OCI-M2 (cell line): ENCODE data around the gene OSBP2.

Experiments used
- DNase-seq: peaks from one replicate; lab custom pipeline; 2025; ENCODE audit not compliant: unreplicated experiment; lab: John Stamatoyannopoulos, UW

OSBP2 gene

GRCh38 chr22:30891443-30891755 is 196.7 kb downstream of the OSBP2 start:
- no peak for DNase-seq

- no peak for DNase-seq
These were observed 197.1 kb downstream of the OSBP2 start for GRCh38 chr22:30891781-30892180.

GRCh38 chr22:30892286-30892685 is 197.6 kb downstream of the OSBP2 start:
- no peak for DNase-seq

- no peak for DNase-seq
These were observed 198.1 kb downstream of the OSBP2 start for GRCh38 chr22:30892731-30893221.

GRCh38 chr22:30893434-30894370 is 199.0 kb downstream of the OSBP2 start:
- no peak for DNase-seq

GRCh38 chr22:30894371-30894740 is 199.7 kb downstream of the OSBP2 start:
- no peak for DNase-seq

- no peak for DNase-seq
These were observed 208.1 kb downstream of the OSBP2 start for GRCh38 chr22:30902496-30903357.

GRCh38 chr22:30903876-30904460 is 209.3 kb downstream of the OSBP2 start:
- DNase-seq: no peak

GRCh38 chr22:30905696-30906341 is 211.1 kb downstream of the OSBP2 start:
- no peak for DNase-seq

- no peak for DNase-seq
These were observed 211.7 kb downstream of the OSBP2 start for GRCh38 chr22:30906411-30906810.

- no peak for DNase-seq
These were observed 212.3 kb downstream of the OSBP2 start for GRCh38 chr22:30906946-30907345.

GRCh38 chr22:30908051-30908461 is 213.4 kb downstream of the OSBP2 start:
- no peak for DNase-seq

GRCh38 chr22:30909306-30909705 is 214.6 kb downstream of the OSBP2 start:
- DNase-seq: no peak

- DNase-seq: no peak
These were observed 215.7 kb downstream of the OSBP2 start for GRCh38 chr22:30910358-30910757.

- no peak for DNase-seq
These were observed 224.1 kb downstream of the OSBP2 start for GRCh38 chr22:30918761-30919160.

- no peak for DNase-seq
These were observed 225.3 kb downstream of the OSBP2 start for GRCh38 chr22:30919973-30920372.

- peak; percentile 41 for DNase-seq
These were observed 225.7 kb downstream of the OSBP2 start for GRCh38 chr22:30920407-30920806.

GRCh38 chr22:30921108-30921507 is 226.4 kb downstream of the OSBP2 start:
- no peak for DNase-seq

- peak; percentile 37 for DNase-seq
These were observed 227.5 kb downstream of the OSBP2 start for GRCh38 chr22:30922151-30922611.

GRCh38 chr22:30923168-30923900 is 228.7 kb downstream of the OSBP2 start:
- no peak for DNase-seq
